ENCODE results near the gene SLC1A5.

DNA sequence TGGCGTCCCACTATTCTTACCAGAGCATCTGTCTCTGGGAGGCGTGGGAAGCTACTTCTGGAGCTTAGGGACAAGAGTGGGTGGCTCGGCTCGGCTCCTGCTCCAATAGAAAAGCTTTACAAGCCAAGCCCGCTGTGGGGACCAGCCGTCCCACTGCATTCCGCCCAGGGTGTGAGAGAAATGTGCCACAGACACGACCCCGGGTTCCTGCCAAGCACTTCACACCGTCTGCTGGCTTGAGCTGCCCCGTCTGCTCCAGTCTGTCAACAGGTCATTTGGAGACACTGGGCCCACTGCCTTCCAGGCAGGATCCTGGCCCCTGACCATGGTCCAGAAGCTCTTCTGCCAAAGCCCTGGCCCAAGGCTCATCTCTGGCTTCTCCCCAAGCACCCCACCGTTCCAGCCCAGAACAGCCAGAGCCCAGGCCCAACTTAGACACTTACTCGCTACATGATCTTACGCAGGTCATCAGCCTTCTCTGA is 49.1 kb downstream of the SLC1A5 start:
- TF ChIP-seq CTCF (IDR thresholded peaks at IDR 0.05; ENCODE audit: extremely low read depth in 1 of 2, insufficient read depth in 1 of 2, low read depth in 1 of 2, low read length in 2 of 2) (no peak), GATA2 (IDR thresholded peaks at IDR 0.05; ENCODE audit: insufficient read depth, insufficient read length, low read depth, low read length) (no peak), EZH2 (IDR thresholded peaks at IDR 0.05; ENCODE audit: borderline replicate concordance, low read depth, low read length, severe bottlenecking) (no peak), POLR2A (IDR thresholded peaks at IDR 0.05; ENCODE audit: low read depth, low read length) (no peak), FOS (IDR thresholded peaks at IDR 0.05; ENCODE audit: borderline replicate concordance, insufficient read depth, low read length) (no peak)

Data from endothelial cell of umbilical vein (primary cell).